ENCODE data around the gene CDCA7L.
"Not testable (repeated sequence)": the region's sequence is repeated elsewhere in the genome, so short reads cannot be mapped to it uniquely, and the experiment has no call there.

CDCA7L gene

DNA sequence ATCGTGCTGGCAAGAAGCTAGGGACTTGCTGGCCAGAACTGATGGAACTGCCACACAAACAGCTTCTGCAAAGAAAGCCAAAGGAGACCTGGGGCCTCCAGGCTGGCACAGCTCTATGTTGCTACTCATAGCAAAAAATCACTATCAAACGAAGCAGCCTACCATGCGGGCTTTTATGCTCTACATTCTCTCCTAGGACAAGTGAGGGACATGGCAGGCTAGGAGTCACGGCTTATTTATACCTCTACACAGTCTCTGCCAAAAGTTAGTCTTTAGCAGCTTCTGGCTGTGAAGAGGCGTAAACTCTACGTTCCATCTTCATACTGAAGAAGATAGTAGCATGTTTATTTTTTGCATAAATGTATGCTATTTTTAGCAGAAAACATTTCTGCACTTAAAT lies 35.4 kb downstream of the CDCA7L start:
- no peak for DNase-seq

DNA sequence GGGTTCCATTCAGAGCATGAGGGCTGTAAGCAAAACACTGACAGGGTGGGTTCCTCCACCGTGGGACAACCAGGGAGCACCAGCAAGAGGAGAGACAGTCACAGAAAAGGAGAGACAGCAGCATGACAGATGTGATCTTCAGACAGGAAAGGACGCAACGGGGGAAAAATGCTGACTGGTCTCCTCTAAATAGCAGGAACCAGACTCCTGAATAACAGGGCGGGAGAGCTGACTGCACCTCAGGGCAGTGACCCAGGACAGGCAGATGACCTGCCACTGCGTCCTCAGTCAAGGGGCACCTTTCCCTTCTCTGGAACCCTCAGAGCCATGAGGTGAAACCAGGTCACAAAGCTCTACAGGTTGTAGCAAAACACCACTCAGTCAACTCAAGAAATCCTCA lies 37.0 kb downstream of the CDCA7L start:
- DNase-seq, result no peak

DNA sequence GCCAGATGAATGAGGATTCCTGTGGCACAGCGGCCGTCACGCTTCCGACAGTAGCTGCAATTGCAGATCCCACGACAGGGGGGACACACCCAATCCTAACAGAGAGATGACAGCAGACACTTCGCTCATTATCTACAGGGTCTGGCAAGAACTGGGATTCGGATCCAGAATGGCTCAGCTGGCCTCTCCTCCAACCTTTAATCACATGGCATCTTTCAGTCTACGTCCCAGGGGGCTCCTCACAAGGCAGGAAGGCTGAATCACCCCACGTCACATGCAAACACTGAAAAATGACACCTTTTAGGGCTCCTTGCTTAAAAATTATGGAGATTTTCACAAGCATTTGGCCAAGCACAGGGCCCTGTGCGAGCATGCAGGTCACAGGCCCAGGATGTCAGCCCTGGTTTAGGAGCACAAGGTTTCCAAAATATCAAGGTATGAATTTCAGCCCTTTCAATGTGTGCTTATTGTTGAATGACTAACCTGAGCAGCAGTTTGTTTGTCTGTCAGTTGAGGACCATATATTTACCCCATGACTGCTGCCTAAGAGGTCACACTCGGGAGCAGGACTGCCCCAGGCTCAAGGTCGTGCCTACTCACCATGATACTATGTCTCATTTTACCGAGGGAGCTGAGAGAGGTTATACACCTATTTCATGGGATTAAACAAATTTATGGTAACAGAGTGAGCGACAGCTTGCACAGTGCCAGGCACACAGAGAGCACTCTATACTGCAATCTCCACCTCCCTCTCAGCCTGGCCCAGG lies 42.5 kb downstream of the CDCA7L start:
- DNase-seq, result no peak

DNA sequence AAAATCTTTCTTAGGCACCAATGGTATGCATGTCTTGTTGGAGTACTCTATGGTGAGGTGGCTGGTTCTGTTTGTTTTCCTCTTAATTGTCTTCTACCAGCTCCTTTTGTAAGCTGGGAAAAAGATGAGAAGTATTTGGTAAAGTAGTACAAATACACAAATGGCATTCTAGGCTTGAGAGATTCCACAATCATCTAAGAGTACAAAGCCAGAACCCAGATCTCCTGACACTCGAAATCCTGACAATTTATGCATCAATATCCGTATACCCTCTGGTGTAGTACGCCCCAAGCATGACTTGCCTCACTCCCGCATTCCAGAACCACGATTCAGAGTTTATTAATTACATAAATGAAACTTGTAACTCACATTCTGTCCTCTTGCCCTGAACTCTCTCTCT lies 43.5 kb downstream of the CDCA7L start:
- DNase-seq, result no peak

DNA sequence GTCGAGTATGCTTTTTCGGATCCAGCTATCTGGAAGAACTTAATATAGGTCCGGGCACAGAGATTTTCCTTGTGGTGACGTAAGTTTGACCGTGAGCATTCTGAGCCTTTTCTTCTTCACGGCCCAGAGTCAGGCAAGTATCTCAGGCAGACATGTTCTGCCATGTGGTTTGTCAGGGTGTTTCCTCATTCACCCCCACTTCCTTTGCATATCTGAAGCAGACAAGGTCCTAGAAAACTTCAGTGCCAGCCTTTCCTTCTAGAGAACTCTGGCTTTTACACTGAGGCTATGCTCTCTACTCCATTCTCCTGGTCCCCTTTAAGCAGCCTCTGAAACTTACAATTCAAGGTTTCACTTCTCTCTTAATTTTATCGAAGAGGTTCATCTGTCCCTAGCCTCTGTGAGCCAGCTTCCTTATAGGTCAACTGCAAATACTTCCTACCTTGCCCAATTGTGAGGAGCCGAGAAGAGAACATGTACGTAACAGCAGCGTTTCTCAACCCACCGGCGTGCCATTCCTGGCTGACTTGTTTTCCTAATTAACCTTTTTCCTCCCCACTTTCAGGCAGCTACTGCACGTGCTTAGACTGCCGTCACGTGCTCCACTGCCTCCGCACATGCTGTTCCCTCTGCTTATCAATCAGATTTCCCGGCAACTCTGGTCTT lies 47.3 kb downstream of the CDCA7L start:
- peak; percentile 54 to 75 (median 58) for DNase-seq

DNA sequence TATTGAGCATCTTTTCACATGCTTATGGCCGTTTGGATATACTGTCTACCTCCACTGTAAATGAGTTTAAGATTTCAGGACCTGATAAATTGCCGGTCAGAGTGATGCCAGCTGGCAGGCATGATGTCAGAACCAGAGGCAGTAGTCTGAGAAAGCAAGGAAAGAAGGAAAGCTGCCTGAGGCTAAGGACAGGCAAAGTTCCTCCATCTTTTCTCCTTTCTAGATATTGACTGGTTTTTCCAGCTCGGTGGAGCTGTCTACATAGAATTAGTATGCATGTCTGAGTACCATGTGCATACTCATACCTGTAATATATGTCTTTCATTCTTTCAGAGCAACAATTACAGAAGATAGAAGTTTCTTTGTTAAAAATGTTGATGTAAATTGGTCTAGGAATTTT lies 52.3 kb downstream of the CDCA7L start:
- DNase-seq, result no peak

DNA sequence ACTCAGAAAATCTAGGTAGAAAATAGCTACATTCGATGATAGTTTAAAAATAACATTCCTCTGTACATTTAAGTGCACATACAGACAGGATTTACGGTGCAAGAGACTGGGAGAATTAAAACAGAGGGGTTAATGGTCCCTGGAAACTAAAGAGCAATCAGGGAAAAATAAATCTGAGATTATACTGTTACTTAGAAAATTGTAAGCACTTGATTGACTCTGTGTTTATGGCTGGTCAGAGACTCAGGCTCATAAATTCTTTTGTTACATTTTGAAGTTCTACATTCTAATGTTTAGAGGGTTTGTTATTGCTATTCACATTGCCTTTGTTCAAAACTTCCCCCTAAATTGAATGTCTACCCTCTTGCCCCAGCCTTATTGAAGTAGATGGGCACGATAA lies 54.4 kb downstream of the CDCA7L start:
- DNase-seq, result no peak

DNA sequence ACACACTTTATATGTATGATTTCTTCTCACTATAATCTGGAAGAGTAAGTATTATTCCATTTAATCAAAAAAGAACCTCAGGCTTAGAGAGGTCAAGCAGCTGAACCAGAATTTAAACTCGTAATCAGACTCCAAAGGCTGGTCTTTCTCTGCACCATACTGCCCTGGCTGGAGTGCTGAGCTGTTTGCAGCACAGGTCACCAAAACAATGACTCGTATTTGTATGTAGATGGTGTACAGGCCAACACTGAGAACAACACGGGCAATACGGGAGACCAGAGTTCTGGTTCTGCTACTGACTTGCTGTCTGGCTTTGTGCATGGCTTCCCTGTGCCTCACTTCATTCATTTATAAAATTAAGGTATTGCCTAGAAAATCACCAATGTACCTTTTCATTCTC lies 57.9 kb downstream of the CDCA7L start:
- no peak for DNase-seq

DNA sequence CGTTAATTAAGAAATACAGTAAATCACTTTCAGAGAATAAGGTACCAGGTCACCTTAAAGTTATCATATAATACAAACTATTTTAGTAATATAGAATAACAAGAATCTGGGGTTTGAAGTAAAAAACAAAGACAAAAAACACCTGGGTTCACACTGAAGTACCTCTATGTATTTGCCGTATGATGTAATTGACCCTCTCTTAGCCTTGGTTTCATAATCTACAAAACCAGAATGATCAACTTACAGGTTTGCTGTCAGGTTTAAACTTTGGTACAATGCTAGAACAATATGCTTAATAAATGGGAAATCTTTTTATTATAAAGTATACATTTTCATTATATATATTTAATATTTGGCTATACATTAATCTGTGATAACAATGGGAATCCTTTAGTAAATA lies 58.3 kb downstream of the CDCA7L start:
- no peak for DNase-seq

DNA sequence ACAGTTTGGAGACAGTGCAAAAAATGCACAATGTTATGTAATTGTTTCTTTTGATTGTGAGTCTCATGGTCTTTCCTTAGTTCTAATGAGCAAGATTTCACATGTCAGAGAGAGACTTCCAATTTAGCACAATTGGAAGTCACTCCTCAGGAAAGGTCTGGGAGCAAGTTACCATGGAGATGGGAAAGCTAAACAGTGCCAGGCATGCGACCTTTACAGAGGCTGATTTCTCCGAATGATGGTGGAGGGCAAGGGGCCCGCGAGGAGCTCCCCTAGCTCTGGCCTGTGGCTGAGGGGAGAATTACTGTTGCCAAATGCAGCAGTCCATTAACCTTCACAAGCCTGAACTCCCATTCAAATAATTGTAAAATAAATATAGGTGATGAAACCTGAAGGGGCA lies 59.3 kb downstream of the CDCA7L start:
- no peak for DNase-seq

DNA sequence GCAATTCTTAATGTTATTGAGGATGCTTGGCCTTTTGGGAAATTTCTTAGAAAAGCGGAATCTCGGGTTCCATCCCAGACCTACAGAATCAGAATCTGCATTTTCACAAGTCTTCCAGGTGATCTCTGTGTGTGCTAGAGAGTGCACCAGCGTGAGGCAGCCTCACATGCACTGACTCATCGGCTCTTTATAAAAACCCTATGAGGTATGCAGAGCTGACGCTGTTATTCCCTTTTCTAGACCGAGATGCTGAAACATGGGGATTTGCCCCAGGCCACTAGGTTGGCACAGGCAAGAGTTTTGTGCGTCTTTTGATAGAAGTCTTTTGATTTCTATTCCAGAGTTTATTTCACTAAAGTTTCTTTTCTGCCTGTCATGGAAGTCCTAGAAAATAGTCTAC lies 61.2 kb downstream of the CDCA7L start:
- no peak for DNase-seq

DNA sequence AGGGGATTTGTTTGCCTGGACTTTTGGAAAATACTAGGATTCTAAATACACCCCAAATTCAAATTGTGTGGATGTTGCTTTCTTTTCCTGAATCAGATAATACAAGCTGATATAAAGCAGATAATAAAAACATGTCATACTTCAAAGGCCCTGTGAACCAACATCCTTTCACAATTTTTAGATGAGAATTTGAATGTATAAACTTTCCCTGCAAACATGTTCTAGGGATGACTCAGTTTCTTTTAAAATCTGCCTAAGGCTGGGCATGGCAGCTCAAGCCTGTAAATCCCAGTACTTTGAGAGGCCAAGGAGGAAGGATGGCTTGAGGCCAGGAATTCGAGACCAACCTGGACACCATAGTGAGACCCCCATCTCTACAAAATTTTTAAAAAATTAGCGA lies 62.2 kb downstream of the CDCA7L start:
- DNase-seq, result not testable (repeated sequence)

DNA sequence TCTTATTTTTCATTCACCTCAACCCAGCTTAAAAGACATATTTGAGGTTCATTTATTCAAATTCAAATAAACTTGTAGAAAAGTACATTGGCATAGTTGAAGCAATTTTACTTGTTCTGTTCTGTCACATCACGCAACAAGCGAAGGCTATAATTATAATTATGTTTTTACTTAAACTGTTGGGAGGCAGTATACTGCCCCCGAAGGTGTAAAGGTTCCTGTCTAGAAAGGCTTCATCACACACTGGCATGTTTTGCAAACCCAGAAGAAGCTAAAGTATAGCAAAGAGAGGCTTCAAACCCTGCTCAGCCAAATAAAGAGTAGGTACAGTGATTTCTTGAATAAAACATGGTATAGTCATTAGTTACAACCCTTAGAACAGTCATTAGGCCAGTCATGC lies 62.6 kb downstream of the CDCA7L start:
- no peak for DNase-seq

DNA sequence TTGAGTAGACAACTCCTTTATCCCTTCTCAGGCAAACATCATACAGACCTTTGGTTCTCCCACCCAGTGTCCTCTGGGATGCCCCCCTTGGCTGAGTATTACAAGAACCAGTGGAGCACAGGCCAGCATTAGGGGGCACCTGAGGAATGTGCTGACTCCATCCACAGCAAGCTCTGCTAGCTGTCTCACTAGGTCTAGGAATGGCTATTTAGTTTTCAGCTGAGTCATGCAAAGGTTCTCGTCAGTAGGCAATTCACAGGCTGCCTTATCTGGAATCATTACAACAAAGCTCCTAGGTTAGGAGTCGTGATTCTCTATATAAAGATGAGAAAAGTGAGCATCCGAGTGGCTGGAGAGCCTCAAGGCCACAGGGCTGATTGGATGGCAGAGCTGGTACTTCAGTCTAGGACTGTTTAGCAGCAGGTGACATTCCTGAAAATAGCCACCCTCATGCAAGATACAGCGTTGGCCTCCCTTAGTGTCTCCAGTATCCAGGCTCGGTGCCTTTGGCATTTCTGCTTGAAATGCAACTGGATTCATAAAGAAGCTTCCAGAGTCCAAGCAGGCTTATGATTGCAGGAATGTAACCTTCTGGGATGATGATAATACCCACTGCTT lies 75.8 kb downstream of the CDCA7L start:
- no peak for DNase-seq

DNA sequence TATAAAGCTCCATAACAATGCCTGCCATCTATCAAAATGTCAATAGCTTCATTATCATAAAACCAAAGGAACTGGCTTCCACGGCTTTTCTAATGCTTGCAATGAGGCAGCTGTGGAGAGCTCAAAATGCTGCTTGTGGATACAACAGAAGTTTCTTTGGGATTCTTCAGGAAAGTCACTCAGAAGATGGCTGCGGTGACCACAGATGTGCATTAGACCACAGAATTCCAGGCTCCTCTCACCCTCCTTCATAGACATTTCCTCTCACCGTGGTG lies 77.2 kb downstream of the CDCA7L start:
- DNase-seq, result no peak

DNA sequence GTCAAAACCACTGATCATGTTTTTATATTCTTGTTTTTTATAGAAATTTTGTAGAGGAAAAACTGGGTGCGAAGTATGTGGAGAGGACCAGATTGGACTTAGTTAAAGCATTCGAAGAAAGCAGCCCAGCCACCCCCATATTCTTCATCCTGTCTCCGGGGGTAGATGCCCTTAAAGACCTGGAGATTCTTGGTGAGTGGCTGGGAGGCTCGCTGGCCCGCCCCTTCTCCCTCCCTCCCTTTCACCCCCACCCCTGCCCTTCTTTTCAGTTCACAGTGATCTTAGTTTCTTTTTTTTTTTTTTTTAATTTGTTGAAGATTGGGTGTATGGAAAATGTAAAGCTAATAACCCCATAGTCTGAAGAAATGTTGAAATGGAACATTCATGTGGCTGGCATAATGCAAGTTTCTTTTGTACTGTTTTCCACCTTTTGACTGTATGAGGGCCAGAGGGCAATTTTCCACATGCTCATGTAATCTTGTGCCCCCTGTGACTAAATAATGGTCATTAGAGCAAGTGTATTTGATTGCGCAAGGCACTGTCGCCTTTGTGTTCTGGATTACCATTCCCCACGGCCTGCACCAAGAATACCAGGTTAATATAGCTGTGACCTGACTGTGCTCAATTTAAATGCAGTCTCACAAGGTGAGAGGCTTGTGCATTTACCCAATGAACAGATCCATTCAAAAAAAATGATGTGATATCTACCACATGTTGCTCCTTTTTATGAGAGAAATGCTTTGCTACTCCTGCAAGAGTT lies 77.7 kb downstream of the CDCA7L start:
- DNase-seq, result no peak

DNA sequence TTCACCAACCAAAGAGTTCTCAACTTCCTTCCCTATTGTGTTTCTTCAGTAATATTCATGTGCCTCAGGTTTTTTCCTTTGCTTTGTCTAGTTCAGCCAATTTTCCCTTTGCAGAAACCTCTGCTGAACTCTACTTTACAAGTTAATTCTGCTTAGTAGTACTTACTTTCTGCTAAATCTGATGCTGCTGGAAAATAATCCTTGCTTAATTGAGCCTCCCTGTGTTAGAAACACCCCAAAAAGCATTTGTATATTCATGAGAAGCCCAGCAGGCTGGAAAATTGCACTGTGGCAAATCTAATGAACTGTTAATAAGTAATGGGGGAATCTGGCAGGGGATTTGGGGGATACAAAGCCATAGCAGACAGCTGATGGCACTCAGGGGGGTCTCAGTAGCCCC lies 78.5 kb downstream of the CDCA7L start:
- no peak for DNase-seq

DNA sequence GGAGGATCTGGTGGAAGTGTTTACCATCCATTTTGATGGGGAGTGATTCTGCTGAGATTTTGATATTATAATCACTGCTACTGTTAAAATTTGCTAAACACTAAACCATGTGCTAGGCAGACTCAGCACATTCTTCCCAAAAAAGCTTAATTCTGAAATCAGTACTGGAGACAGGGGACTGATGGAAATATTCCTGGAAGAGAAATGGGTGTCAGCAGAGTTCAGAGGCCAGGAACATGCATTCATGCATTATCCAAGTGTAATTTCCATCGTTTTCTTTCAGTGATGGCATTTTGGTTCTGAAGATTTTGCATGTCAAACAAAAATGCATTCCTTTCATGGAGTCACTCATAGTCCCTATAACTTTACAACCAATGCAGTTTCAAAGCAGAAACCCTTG lies 79.0 kb downstream of the CDCA7L start:
- no peak for DNase-seq

DNA sequence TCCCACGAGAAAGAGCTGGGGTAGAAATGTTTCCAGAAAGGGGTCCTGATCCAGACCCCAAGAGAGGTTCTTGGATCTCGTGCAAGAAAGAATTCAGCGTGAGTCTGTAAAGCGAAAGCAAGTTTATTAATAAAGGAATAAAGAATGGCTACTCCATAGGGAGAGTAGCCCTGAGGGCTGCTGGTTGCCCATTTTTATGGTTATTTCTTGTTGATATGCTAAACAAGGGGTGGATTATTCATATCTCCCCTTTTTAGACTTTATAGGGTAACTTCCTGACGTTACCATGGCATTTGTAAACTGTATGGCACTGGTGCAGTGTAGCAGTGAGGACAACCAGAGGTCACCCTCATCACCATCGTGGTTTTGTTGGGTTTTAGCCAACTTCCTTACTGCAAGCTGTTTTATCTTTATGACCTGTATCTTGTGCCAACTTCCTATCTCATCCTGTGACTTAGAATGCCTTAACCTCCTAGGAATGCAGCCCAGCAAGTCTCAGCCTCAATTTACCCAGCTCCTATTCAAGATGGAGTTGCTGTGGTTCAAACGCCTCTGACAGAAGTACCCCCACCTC lies 80.0 kb downstream of the CDCA7L start:
- not testable (repeated sequence) for DNase-seq

DNA sequence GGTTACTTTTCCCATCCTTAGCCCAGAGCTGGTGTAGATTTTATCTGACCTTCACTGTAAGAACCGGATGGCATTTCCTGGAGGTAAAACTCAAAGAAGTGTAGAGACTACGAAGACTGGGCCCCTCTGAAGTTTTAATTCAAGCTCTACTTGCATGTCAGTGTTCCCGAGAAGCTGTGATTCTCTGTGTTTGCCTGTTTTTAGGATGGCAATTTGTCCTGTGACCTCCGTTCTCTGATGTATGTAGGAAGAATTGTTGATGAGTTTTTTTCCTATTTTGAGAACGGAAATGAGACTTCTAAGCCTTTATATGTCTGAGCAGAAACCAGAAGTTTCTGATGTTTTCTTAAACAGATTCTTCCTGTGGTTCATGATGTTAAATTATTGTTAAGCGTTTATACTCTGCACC lies 94.1 kb downstream of the CDCA7L start:
- no peak for DNase-seq
